GM21526 (cell line): ENCODE results near the gene EGF.
"Not testable (repeated sequence)": the region's sequence is repeated elsewhere in the genome, so short reads cannot be mapped to it uniquely, and the experiment has no call there.

Source experiments
- ATAC-seq: cut with Tn5 transposase; IDR thresholded peaks from one replicate; pipeline ENCODE4 v1.9.1; 2021; ENCODE audit warnings: moderate library complexity; ENCODE audit not compliant: unreplicated experiment, low FRiP score

The EGF gene

DNA sequence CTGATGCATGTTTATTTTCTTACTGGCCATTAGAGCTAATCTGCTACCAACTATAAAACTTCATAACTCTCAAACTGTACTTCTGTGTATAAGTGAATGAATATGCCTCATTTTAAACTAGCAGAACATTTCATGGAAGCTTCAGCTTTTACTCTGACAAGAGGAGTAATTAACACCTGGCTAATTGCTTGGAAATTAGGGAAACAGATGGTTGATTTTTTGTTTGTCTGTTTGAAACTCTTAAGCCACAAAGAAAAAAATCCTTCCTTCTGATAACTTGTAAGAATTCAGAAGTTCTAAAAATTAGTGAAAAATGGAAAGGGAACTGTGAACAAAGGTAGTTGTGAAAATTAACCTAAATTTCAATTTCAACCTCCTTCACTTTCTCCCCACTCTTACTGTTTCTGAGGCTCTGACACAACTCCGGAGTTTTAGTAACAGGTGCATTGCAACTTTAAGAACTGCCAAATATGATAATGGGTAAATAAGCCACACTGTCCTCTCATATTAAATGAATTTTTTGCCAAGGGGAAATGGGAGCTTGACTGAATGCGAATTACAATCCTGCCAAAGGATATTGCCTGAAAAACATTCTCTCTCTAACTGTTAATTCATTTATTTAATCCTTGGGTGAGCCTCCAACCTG is 1.0 kb downstream of the EGF start:
- no peak for ATAC-seq

DNA sequence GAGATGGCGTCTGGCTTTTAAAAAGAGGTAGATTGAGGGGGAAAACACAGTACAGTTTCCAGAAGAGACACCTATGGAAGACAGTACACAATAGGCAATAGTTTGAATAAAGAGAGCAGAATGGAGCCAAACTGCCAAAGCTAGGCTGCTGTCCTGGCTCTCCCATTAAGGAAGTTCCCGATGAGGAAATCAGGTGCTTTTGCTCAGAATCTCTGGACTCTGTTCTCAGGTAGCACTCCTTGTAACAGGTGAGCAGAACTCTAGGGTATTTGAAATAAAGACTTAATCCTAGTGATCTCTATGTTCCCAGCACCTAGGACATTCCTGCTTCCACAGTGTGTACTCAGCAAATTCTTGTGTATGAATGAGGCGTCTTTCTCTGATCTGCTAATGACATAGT is 1.6 kb downstream of the EGF start:
- no peak for ATAC-seq

DNA sequence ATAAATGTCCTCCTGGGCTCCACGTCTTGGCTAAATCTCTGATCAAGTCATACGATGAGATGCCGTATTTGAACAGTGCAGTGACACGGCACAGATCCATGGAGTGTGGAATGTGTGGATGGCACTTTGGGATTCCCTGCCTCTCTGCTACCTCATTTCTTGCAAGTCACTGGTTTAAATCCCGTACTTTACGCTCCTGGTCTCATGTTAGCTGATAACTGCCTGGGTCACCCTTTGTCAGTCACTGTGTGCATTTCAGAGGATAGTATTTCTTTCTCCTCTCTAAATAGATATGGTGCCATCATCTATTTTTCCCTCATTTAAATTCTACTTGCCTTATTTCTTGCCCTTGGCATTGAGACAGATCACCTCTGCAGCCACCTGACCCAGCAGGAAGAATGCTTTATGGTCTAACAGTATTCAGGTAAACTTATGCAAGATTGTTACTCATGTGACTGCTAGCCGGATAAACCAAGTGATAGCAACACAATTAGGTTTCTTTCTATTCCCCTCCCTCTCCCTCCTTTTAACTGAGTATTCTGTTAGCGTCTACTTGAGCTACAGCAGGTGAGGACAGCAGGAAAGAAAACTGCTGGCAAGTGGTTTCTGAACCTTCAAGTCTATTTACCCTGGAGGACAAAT is 2.8 kb downstream of the EGF start:
- ATAC-seq, result no peak

DNA sequence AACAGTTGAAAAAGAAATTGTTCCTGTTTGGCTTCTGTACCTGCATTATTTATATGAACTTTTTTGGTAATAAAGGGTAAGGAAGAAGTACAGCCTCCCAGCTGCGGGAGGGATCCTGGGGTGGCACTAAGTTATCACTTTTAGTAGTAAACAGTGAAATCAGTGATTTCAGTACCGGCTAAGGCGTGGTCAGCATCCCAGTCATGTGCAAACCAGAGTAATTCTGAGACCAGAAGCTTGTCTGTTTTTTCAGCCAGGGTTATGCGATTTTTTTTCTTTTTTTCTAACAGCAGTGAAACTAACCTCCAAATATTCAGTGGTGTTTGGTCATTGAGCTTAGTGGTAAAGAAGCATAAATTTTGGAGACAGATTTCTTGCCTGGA is 3.3 kb downstream of the EGF start:
- no peak for ATAC-seq

DNA sequence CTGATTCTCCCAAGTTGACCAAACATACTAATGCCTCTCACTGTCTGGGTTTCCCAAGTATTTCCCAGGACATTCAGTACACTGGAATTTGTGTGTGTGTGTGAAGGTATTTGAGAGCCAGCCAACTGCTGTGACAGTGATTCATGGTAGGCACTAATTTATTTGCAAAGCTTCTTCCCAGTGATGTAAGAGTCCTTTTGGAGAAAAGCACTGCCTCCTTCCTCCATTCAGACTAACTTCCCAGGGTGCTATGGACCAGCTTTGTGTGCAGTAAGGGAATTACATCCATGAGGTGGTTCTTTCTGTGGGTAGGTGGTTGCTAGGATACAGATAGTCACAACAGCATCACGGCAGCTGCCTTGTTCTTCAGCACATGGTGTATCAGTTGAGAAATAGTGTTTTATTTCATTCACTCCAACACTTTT is 8.7 kb downstream of the EGF start:
- no peak for ATAC-seq

DNA sequence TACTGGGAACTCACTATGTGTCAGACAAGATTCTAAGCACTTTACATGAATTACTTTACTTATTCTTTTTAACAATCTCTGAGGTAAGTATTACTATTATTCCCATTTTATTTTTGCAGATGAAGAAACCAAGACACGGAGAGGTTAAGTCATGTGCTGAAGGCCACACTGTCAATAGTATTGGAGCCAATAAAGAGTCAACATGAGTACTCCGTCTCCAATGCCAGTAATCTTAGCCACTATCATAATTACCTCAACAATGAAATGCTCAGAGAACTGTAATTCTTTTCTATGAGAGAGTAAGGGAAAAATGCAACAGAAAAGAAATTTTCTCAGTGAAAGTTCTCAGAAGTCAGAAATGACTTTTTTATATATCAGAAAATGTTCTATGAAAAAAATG is 12.7 kb downstream of the EGF start:
- ATAC-seq, result no peak

DNA sequence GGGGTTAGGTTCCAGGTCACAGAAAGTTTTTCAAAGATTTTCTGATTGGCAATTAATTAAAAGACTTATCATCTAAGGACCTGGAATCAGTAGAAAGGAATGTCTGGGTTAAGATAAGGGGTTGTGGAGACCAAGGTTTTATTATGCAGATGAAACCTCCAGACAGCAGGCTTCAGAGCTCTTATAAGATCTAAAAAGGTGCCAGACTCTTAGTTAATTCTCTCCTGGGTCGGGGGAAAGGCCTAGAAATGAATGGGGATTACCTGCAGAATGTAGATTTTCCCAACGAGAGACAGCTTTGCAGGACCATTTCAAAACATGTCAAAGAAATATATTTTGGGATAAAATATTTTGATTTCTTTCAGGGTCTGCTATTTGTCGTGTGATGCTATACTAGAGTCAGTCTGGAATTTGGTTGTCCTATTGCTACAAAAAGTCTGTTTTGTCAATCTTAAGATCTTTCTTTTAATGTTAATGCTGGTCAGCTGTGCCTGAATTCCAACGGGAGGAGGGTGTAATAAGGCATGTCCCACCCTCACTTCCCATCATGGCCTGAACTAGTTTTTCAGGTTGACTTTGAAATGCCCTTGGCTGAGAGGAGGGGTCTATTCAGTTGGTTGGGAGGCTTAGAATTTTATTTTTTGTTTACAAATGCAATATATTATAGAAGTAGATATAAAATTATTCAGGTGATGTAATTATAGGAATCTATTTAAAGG is 15.8 kb downstream of the EGF start:
- ATAC-seq, result no peak

DNA sequence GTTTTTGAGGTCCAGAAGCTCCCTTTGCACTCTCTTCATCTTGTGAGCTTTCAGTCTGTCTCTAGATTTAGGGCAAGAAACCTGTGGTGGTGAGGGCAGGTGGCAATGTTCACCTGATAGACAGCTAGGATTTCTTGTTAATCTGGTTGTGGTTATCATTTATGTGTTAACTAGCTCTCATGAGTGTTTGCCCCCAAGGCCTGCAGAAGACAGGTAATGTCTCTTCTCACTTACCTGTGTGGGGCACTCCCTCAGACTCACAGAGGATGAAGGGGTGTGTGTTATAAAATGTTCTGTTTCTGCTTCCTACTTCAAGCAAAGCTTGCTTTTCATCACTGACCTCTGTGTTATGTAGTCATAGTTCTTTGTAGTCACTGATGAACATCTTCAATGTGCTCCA is 17.8 kb downstream of the EGF start:
- no peak for ATAC-seq

DNA sequence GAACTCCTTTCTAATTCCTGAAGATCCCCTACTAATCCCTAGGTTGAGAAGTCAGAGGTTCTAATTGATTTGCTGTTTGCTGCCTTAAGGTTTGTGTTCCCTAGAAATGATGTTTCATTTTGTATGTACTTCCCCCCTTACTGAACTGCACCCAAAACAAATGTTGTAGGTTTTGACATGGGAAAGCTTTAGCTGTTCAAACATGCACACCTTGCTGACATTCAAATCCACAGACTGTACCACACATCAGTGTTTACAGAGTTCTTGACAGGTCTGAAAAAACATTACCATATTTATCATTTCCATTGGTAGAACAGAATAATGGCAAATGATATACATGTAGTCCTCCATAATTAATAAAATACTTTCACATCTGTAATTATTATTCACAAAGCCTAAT is 18.2 kb downstream of the EGF start:
- no peak for ATAC-seq

DNA sequence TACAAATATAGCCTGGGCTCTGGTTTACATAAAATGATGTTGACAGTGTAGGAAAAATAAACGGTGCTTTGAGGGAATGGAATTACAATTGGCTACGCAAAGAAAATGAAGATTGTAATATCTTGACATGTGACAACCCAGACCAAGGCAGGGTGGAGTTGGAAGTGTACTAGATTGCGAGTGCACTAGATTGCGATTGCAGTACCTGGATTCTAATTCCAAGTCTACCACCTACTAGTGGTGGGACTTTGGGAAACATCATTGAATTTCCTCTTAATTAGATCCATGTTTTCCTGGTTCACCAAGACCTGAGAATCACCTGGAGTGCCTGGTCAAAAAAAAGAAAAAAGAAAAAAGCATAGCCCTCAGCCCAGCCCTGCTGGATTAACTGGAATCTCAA is 18.6 kb downstream of the EGF start:
- ATAC-seq, result no peak

DNA sequence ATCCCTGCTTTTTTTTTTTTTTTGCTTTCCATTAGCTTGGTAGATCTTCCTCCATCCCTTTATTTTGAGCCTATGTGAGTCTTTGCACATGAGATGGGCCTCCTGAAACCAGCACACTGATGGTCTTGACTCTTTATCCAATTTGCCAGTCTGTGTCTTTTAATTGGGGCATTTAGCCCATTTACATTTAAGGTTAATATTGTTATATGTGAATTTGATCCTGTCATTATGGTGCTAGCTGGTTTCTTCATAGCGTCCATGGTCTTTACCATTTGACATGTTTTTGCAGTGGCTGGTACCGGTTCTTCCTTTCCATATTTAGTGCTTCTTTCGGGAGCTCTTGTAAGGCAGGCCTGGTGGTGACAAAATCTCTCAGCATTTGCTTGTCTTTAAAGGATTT is 24.7 kb downstream of the EGF start:
- not testable (repeated sequence) for ATAC-seq

DNA sequence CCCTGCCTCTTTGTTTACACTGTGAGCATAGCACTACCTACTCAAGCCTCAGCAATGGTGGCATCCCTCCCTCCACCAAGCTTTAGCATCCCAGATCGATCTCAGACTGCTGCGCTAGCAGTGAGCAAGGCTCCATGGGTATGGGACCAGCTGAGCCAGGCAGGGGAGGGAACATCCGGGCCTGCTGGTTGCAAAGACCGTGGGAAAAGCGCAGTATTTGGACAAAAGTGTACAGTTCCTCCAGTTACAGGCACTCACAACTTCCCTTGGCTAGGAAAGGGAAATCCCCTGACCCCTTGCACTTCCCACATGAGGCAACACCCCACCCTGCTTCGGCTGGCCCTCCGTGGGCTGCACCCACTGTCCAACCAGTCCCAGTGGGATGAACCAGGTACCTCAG is 26.5 kb downstream of the EGF start:
- ATAC-seq, result no peak

DNA sequence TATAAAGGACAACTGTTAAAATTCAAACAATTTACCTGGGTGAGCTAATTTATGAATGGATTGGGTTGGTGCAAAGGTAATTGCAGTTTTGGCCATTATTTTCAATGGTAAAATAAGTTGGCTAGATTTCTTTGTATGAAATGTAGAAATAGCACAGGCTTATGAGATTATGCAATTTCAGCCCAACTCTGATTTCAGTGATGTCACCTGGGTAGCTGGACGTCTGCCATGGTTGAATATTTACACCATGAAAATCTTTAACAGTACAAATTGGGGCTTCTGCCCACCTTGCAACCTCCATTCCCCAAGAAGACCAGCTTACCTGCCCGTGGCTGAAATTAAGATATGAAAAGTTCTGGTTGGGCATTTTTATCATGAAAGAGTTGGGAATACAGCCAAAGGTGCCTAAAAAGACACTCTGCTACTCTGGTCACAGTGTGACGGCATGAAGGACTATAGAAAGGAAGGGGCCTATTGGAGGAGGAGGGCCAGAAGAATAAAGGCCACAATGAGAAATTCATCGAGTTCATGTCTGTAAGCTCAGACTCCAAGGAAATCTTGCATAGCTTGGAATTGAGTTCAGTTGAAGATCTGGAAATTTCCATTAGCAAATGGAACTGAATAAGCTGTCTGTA is 29.7 kb downstream of the EGF start:
- no peak for ATAC-seq

DNA sequence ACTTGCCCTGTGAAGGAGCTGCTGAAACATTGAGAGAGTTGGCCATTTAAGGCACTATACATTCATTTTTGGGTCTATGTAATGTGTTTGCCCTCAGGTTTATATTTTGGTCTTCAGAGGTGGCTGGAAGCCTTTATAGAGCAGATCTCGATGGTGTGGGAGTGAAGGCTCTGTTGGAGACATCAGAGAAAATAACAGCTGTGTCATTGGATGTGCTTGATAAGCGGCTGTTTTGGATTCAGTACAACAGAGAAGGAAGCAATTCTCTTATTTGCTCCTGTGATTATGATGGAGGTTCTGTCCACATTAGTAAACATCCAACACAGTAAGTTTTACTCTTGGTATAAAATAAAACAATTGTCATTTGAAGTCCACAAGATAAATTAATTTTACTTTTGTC is 31.1 kb downstream of the EGF start:
- ATAC-seq, result no peak

DNA sequence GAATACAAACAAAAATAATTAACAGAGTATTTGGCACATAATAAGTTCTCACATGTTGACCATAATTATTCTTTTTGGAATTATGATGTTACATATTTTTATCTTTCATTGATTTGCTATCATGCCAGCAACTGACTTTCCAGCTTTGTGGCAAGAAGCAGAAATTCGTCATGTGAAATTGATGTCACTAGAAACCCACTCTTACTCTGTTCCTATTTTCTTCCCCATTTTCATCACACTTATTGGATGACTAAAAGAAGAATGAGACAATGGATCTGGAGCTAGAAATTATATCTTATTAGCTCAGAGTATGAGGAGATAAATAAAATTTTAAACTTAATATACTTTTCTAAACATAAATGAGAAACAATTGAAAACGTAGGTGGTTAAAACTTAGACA is 31.9 kb downstream of the EGF start:
- no peak for ATAC-seq

DNA sequence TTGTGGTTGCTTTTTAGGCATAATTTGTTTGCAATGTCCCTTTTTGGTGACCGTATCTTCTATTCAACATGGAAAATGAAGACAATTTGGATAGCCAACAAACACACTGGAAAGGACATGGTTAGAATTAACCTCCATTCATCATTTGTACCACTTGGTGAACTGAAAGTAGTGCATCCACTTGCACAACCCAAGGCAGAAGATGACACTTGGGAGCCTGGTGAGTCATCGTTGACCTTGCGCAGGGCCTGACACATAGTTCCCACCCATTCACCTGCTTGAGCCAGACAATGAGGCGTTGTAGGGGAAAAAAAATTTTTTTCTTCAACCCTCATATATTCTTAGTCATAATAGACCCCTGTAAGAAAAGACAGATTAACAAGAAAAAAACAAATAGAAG is 32.4 kb downstream of the EGF start:
- no peak for ATAC-seq

DNA sequence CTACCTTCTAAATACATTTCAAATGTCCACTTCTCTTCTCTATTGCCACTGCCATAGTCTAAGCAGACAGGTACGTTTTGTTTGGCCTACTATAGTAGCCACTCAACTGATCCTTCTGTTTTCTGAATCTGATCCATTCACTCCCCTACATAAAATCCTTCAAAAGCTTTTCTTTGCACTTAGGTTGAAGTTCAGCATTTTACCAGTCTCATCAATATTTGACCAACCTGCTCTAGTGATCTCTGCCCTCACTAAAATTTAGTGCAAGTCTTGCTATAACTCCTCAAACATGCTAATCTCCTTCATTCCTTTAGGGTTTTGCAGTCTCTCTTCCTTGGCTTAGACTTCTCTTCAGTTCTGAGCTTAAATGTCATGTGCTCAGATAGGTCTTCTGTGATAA is 33.4 kb downstream of the EGF start:
- ATAC-seq, result no peak

DNA sequence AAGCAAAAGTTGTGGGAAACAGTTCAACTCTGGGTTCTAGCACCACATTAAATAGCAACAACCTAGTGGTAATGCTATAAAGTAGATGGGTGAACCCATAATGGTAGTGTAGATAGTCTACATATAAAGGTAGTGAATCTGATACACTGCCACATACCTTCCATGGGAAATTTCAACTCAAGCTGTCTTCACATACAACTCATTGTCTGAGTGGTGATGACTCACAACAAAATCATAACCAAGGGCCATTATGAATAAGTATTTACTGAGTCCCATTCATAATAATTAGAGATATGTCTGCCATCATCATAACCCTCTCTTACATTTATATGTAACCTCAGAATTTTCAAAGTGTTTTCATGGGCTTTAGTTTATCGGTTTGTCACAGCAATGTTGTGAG is 34.8 kb downstream of the EGF start:
- no peak for ATAC-seq

DNA sequence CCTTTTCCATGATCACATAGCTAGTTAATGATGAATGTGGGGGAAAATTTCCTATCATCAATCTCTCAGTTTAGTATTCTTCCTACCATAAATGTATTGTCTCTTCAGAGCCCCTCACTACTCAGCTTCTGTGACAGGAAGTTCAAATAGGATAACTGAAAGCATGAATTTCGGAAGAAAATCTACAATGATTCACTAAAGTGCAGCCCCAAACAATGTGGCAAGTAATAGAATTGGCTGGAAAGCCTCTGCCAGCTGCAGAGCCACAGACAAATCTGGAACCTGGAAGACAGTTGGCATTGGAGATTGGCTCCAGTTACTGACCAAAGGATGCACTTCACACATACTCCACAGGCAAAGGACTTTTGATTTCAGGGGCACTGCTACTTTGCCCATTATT is 35.2 kb downstream of the EGF start:
- ATAC-seq, result no peak

DNA sequence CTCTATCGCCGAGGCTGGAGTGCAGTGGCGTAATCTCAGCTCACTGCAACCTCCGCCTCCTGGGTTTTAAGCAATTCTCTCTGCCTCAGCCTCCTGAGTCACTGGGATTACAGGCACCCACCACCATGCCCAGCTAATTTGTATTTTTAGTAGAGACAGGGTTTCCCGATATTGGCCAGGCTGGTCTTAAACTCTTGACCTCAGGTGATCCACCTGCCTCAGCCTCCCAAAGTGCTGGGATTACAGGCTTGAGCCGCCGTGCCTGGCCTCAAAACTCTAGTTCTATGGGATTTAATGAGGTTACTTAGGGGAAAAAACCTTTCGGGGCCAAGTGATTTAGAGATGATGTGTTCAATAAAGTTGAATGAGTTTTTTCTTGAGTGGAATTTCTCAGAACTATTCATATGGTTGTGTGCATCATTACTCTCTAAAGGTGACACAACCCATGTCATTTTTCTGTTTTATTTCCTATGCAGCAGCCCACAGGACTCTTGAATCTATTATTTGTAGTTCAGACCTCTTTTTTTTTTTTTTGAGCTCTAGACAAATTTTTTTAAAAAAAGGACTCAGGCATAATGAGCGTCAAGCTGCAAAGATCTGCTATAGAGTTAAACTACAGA is 36.5 kb downstream of the EGF start:
- not testable (repeated sequence) for ATAC-seq

DNA sequence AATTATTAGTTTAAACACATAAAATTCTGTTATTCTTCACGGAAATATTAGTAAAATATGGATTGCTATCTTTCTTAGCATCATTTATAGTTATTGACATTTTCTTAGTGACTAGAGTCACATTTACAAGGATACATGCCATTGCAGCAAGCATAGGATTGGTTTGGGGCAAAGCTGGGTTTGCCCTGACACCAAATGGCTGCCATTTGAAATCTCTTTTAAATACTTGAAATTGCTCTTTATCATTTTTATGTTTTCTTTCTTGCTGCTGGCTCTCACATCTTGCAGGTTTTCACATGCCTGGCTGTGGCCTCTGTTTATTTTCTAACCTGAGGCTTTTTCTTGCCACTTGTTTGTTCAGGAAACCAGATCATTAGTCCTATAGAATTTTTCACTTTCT is 39.9 kb downstream of the EGF start:
- ATAC-seq, result no peak
